ENCODE data around the gene SND1.
"Not testable (repeated sequence)": the region's sequence is repeated elsewhere in the genome, so short reads cannot be mapped to it uniquely, and the experiment has no call there.

SND1 gene

GRCh38 chr7:127889677-127890076, 237.7 kb downstream of the SND1 start:
- DNase-seq (ENCODE audit: low read depth), result no peak

GRCh38 chr7:127890726-127891125, 238.7 kb downstream of the SND1 start:
- DNase-seq (ENCODE audit: low read depth), result no peak

DNA sequence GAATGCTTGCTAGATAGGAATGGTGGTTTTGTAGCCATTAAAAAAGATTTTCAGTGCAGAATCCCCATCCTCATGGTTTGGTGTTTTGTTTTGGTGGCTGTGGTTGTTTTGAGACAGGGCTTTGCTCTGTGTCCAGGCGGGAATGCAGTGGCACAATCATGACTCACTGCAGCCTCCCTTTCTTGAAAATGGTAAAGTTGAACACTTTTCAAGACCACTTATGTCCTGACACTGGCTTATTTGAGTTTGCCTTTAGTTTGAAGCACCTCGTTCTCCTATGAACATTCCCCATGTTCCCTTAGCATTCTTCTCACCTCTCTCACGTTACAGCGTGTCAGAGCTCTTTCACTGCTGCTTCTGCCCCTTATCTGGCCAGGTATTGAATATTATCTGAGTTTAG, 239.2 kb downstream of the SND1 start:
- no peak for DNase-seq (ENCODE audit: low read depth)

DNA sequence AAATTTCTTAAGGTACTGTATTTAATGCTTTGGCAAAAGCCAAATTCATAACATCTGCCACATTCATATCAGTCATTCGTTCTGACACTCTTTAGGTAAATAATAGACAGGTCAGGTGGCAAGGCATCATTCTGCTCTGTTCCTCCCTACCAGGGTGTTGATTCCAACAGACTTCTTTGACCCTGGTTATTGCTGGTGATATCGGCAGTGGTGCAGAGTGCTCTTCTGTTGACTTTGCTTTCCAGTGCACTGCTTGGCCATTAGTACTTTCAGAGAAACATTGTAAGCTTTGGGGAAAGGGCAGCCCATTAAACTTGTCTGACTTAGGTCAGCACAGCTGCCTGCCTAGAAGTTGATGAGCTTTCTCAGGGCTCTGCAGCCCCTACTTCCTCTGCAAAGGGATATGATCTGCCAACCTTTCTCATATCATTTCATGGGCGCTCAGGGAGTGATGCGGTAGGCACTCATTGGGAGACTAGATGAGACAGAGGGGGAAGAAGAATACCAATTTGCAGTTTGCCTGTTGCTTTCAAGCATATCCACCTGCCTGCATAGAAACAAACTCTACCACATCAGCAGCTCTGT, 240.0 kb downstream of the SND1 start:
- no peak for DNase-seq (ENCODE audit: low read depth)

GRCh38 chr7:127892488-127893314, 240.7 kb downstream of the SND1 start:
- DNase-seq (ENCODE audit: low read depth), result no peak

- no peak for DNase-seq (ENCODE audit: low read depth)
Observed at GRCh38 chr7:127893547-127893946, 241.6 kb downstream of the SND1 start.

- no peak for DNase-seq (ENCODE audit: low read depth)
Observed at GRCh38 chr7:127894588-127894987, 242.6 kb downstream of the SND1 start.

DNA sequence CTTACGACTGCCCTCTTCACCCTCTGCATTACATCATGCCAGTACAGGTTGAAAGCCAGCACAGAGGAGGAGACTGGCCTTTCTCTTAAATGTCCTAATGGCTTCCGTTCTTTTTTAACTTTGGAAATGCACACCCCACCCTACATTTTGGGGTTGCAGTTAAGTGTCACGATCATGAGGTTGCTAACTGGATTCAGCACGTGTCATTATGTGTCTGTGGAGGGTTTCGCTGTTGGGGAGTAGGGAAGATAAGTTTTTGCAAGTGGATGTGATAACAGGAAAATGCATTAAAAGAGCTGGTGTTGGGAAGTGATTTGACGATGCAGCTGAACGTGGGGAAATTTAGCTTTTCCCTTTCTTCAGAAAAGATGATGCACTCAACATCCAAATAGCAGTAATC, 243.4 kb downstream of the SND1 start:
- no peak for DNase-seq (ENCODE audit: low read depth)

DNA sequence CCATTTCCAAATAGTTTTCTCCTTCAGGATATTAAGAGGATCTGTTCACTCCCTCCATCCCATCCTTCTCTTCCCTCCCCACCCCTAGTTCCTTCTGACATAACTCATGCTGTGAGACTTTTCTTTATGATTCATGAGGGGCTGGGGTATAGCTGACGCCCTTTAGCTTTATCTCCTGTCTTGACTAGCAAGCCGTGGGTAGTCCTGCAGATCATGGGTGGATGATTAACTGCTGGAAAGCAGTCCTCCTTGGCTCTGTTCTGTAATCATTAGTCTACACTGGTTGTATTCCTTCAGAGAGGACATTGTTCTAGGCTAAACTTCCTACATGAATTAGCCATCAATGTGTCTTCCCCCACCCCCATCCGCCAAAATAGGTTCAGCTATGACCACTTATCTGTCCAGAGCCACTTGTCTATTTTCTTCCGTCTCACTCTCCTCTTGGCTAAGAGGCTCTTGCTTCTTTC, 243.9 kb downstream of the SND1 start:
- no peak for DNase-seq (ENCODE audit: low read depth)

DNA sequence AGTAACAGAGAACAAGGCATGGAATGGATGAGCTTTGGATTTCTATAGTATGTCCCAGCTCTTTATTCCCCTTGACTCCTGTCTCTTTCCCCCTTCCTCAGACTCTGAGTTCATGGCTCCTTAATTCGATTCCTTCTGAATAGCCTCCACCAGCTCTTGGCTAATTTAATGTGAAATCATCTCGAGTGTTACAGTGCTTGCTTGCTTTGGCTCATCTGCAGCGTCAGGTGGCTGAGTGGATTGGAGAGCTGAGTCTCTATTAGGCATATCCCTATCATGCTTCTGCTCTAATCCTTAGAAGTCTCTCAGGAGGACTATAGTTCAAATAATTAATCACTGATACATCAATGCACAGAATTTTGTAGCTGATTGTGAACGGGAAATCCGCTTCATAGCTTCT, 244.7 kb downstream of the SND1 start:
- DNase-seq (ENCODE audit: low read depth), result no peak

DNA sequence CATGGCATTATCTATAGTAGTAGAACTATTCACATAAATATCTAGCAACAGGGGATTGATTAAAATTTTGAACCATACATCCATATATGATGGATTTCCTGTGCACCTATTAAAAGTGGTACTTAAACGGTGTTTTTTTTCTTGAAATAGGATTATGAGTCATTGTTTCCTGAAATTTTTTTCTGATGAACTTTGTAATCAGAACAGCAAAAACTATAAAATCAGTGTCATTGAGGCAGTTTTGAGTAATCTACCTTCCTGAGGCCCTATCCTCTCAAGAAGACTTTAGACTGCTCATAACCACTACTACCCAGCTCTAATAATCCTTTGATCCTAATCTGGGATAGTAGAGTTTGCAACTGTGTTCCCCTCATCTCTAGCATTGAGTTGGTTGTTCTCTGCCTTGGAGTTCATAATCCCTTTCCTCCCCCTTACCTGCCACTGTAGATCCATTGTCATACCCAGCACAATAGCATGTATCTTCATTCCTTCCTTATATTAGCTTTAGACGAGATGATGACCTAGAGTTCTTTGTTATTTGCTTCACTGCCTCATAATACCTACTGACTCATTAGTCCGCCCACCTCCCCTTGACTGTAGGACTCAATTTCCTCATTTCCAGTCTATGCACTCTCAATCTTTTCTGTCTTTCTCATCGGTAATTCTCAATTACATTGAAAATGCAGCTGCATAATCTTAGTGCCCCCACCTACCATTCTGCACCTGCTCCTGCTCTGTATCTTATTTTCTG, 245.9 kb downstream of the SND1 start:
- no peak for DNase-seq (ENCODE audit: low read depth)

- DNase-seq (ENCODE audit: low read depth), result no peak
Observed at GRCh38 chr7:127899411-127899810, 247.4 kb downstream of the SND1 start.

GRCh38 chr7:127900141-127900540, 248.1 kb downstream of the SND1 start:
- no peak for DNase-seq (ENCODE audit: low read depth)

DNA sequence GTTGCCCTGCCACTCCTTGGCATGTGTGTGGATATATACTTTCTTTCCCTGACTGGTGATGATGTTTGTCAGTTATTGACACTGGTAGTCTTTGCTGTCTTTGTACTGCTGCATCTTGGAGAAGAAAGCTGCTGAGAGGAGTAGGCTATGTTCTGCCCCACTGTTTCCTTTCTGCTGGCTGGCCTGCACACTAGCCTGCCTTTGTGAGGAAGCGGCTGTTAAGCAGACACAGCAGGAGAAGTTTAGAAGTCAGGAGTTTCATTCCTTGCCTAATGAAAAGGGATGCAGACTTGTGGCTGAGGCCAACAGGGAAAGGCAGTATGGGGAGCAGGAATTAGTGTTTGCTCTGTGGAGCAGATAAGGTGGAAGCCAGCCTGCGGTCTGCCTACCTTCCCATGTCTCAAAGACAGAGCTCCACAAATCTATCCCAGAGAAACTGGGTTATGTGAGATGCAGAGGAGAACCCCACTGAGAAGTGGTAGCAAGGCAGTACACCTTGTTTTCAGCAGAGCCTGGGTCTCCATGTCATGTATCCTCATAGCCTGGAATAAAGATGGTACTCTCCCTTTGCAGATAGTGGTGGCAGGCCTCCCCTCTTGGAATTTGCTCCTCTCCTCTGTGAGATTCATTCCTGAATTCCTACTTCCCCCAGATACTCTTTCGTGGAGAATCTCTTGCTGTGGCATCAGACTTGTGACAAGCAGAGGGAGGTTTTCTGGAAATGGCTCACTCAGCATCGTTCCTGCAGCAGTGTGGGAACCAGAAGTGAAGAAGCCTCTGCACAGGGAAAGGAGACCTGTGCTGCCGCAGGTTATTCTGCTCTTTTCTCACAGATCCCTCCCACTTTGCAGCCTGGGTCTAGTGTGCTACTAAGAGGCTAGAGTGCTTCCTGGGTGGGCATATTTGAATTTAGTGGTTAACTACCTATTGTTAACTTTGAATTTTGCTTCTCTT, 249.0 kb downstream of the SND1 start:
- DNase-seq (ENCODE audit: low read depth), result no peak

DNA sequence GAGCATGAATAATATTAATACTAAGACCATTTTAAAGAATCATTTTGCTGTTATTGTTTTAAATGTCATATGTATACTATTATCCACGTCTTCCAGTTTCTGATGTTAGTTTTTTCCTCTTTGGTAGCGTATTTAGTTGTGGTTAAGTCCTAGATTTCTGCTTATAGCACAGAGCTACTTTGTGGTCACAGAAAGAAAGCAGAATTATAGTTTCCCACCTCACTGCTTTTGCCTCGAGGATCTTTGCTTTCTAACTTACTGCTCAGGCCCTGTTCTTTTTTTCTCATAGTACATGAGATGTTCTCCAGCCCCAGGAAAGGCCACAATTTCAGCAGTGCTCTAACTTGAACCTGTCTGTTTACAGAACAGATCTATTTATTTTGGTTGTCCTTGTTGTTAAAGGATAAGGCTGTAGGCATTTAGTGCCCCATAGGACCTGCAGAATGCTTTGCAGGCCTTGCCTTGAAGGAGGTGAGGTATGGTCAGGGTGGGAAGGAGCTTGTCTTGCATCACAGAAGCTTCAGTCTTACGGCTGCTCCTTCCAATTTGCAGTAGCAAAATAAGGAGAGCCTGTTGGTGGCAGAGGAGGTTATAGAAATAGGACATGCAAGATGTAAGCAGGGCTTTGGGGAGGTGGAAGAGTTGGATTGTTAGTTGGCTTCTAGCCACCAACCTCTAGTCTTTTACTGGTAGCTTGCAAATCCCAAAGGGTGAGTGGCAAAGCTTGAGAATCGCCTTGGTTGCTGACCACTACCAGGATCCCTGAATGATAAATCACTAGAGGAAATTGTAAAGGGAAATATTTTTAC, 250.1 kb downstream of the SND1 start:
- no peak for DNase-seq (ENCODE audit: low read depth)

GRCh38 chr7:127902753-127903152, 250.8 kb downstream of the SND1 start:
- DNase-seq (ENCODE audit: low read depth), result not testable (repeated sequence)

DNA sequence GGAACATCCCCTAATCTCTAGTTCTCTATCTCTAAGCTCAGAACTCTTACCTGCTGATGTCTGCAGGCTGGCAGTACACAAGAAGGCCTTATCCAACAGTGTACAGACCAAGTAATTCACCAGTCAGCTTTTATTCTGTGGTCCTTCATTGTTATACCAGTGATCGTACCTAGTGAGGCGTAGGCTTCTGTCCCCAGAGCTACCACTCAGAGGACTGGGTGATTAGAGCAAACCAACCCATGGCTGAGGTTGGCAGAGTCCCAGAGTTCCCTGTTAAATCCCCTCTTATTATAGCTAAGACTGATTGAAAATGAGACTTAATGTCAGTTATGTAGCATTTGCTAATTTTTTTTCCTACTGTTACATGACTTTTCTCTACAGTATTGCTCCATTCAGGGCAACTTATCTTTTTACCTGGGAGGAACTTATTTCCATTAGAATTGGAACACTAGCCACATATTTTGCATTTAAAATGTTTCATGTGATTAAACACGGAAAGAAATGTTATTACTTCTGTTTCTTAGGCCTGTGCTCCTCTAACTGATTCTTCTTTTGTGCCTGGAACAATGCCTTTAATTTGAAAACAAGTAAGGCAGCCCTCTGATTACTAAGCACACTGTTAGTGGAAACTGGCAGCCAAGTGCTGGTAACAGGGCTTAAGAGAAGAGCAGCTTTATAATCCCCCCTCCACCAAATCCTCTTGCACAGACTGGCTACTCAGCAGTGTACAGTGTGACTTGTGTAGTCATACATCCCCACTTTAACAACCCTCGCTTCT, 252.1 kb downstream of the SND1 start:
- DNase-seq (ENCODE audit: low read depth), result no peak

DNA sequence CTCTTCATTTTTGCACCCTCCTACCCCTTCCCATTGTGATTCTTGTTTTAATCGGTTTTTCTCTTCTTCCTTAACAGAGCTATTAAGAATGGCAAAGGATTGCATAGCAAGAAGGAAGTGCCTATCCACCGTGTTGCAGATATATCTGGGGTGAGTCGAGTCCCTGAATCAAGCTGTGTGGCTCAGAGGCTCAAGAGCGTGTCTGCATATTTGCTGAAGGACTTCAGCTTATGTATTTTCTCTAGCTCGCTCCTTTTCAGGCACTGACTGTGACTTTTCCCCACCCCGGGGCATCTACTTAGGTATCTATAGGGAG, 252.6 kb downstream of the SND1 start:
- DNase-seq (ENCODE audit: low read depth), result no peak

DNA sequence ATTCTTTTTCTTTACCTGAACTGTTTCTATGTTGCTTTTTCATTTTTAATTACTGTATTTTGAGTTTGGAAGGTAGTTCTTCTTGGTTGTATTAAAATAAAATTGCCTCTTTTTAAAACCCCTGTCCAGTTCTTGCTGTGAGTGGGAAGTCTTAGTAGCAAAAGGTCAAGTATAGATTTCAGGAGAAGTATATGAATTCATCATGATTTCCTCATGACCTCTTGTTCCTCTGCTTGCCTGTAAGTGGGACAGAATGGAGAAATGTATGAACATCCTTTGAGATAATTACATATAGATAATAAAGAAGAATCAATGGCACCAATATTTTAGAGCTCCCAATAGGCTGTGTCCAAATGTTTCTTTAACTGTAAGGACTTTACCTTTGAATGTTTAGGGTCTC, 253.0 kb downstream of the SND1 start:
- no peak for DNase-seq (ENCODE audit: low read depth)
